ENCODE results near the gene IGFBP2.

Gene IGFBP2

GRCh38 chr2:216616083-216616678, 17.0 kb upstream of the IGFBP2 start:
- DNase-seq (ENCODE audit: low spot score), result no peak

GRCh38 chr2:216617159-216617815, 15.9 kb upstream of the IGFBP2 start:
- no peak for DNase-seq (ENCODE audit: low spot score)

GRCh38 chr2:216618785-216619184, 14.4 kb upstream of the IGFBP2 start:
- DNase-seq (ENCODE audit: low spot score), result no peak

- DNase-seq (ENCODE audit: low spot score), result no peak
Measured at GRCh38 chr2:216619411-216620393, 13.5 kb upstream of the IGFBP2 start.

- DNase-seq (ENCODE audit: low spot score), result no peak
Measured at GRCh38 chr2:216620786-216621185, 12.4 kb upstream of the IGFBP2 start.

GRCh38 chr2:216621292-216621691, 11.9 kb upstream of the IGFBP2 start:
- DNase-seq (ENCODE audit: low spot score), result no peak

- no peak for DNase-seq (ENCODE audit: low spot score)
Measured at GRCh38 chr2:216622526-216622925, 10.7 kb upstream of the IGFBP2 start.

GRCh38 chr2:216624251-216624650, 9.0 kb upstream of the IGFBP2 start:
- DNase-seq (ENCODE audit: low spot score), result no peak

- no peak for DNase-seq (ENCODE audit: low spot score)
Measured at GRCh38 chr2:216626168-216626874, 6.9 kb upstream of the IGFBP2 start.

- DNase-seq (ENCODE audit: low spot score), result no peak
Measured at GRCh38 chr2:216626875-216627245, 6.4 kb upstream of the IGFBP2 start.

- DNase-seq (ENCODE audit: low spot score), result no peak
Measured at GRCh38 chr2:216629784-216630183, 3.4 kb upstream of the IGFBP2 start.

- no peak for DNase-seq (ENCODE audit: low spot score)
Measured at GRCh38 chr2:216632346-216632951, 771 bp upstream of the IGFBP2 start.

GRCh38 chr2:216633616-216634369, 573 bp downstream of the IGFBP2 start:
- no peak for DNase-seq (ENCODE audit: low spot score)

GRCh38 chr2:216634370-216635148, 1.3 kb downstream of the IGFBP2 start:
- no peak for DNase-seq (ENCODE audit: low spot score)

GRCh38 chr2:216635171-216635570, 2.0 kb downstream of the IGFBP2 start:
- DNase-seq (ENCODE audit: low spot score), result no peak

- no peak for DNase-seq (ENCODE audit: low spot score)
Measured at GRCh38 chr2:216635701-216636550, 2.7 kb downstream of the IGFBP2 start.

- DNase-seq (ENCODE audit: low spot score), result no peak
Measured at GRCh38 chr2:216636551-216637450, 3.6 kb downstream of the IGFBP2 start.

- no peak for DNase-seq (ENCODE audit: low spot score)
Measured at GRCh38 chr2:216637472-216637871, 4.3 kb downstream of the IGFBP2 start.

Measured in hematopoietic multipotent progenitor cell treated with erythropoietin and hydrocortisone succinate and interleukin-3 and kit ligand, for 15 days (in vitro differentiated cells).